Ovary (tissue), 9 donors: ENCODE data around the gene STK39. TPM values are rescaled to one million over a fixed set of nuclear protein-coding genes. Genes with fewer than 3 reads are reported as not detected.

Experiments used
- DNase-seq, 5 donors: peaks; one replicate each; pipeline ENCODE4 v3.0.0-alpha.2; 2019 to 2020
- H3K27ac ChIP-seq, 2 donors: fragments of 200-600 bp; one replicate each; pipeline versions ENCODE4 v1.5.1 to v1.8.0; 2019 to 2022
- H3K27me3 ChIP-seq: fragments of 200-600 bp; one replicate; pipeline ENCODE4 v1.8.0; 2022
- H3K36me3 ChIP-seq: fragments of 200-600 bp; sonication (generic); one replicate; pipeline ENCODE4 v1.5.1; 2019
- H3K4me1 ChIP-seq: one replicate; pipeline ENCODE4 v1.8.1; 2013; ENCODE audit warnings: mild to moderate bottlenecking, moderate library complexity; ENCODE audit not compliant: insufficient read depth
- H3K4me3 ChIP-seq: fragments of 200-600 bp; sonication (generic); one replicate; pipeline ENCODE4 v1.5.1; 2017
- H3K9me3 ChIP-seq, 2 donors: fragments of 200-600 bp in 1 of 2; sonication (generic) in 1 of 2; one replicate each; pipeline versions ENCODE4 v1.5.1 to v1.8.1; 2013 to 2019; ENCODE audit warnings: mild to moderate bottlenecking in 1 of 2, moderate library complexity in 1 of 2
- CTCF ChIP-seq, 3 donors: fragments of 450-650 bp in 2 of 3; fragments of 200-600 bp in 1 of 3; IDR thresholded peaks; one replicate each; pipeline versions ENCODE4 v1.5.1 to v1.8.0; 2016 to 2022; ENCODE audit warnings: antibody characterized with exemption in 3 of 3, mild to moderate bottlenecking in 1 of 3
- EP300 ChIP-seq: sonication (generic); formaldehyde crosslinking; IDR thresholded peaks from one replicate; pipeline ENCODE4 v1.6.1; 2017; ENCODE audit warnings: antibody characterized with exemption
- POLR2A ChIP-seq: fragments of 450-650 bp; IDR thresholded peaks from one replicate; pipeline ENCODE4 v1.6.1; 2017; ENCODE audit warnings: antibody characterized with exemption, mild to moderate bottlenecking, moderate library complexity
- WGBS, 3 donors: extraction: QIAGEN DNeasy Blood & Tissue Kit in 1 of 3; methylation state at CpG; one replicate each; pipeline versions ENCODE4 v1.1.5 to v1.1.7; 2013 to 2017; 5-methylcytosine and 5-hydroxymethylcytosine counted together
- intact Hi-C, 4 donors: fragments of 100-400 bp; cut with DNase I; formaldehyde crosslinking; loops; one replicate each; pipeline versions ENCODE4 v1.11.0 to v1.15.1; 2022 to 2023
- polyA plus RNA-seq, 2 donors: library from polyadenylated mRNA; stranded (reverse); fragments of 200-250 nt in 1 of 2; fragments of 350-450 nt in 1 of 2; fragmentation: Illumina TruSeq in 1 of 2; extraction: RNeasy Lipid Tissue Mini Kit (QIAGEN cat#74804) in 1 of 2; gene quantifications; one replicate each; pipeline ENCODE4 v1.2.3, GENCODE V29; 2013 to 2014
- total RNA-seq, 7 donors: library from RNA; depleted of rRNA in 2 of 7; stranded (reverse); fragments of >200 nt in 2 of 7; fragmentation: NEBNext Ultra II Directional in 3 of 7; extraction: Animal tissue kit (Norgen Biotek cat#: 25700) in 3 of 7; gene quantifications; one replicate each; pipeline versions ENCODE4 v1.1.0 to v1.2.4, GENCODE V29; 2016 to 2023
- donor health status: DM: no; HTN: no; CAD: no; lungs with moderate emphysema.
- donor health status: DM: no; HTN: no; CAD: no.
- donor health status: Bipolar disorder and iron deficiency.
- donor health status: DM: yes; HTN: yes; CAD: no.
- donor health status: DM: no; HTN: no; CAD: no.
- donor health status: DM: yes; HTN: yes; CAD: no.

Gene STK39
- total and polyA plus RNA-seq, 9 donors: 5.9 to 14.1 (median 10.6) TPM

- no peaks in the 10 kb centered on the region for H3K27me3 ChIP-seq
- no peaks in the 10 kb centered on the region for H3K36me3 ChIP-seq
- H3K9me3 ChIP-seq: no peaks in the 10 kb centered on the region
- 43 to 89% (median 85%) methylated on average over 8 of the region's 8 CpGs for WGBS, 3 donors
- TF ChIP-seq POLR2A (no peak), CTCF (IDR thresholded peaks at IDR 0.05) (no peak), EP300 (no peak)
- no peak for DNase-seq
- peaks cover 2% of the 10 kb centered on the region for H3K4me1 ChIP-seq
- intact Hi-C loops: no loop called here
- no peak overlapping the region for H3K27ac ChIP-seq
- H3K4me3 ChIP-seq: no peak overlapping the region
These were observed 87.4 kb downstream of the STK39 start for GRCh38 chr2:168159754-168160585.

GRCh38 chr2:168158586-168158985, 88.8 kb downstream of the STK39 start:
- Histone ChIP-seq H3K9me3 (no peaks in the 10 kb centered on the region), H3K36me3 (no peaks in the 10 kb centered on the region), H3K4me3 (no peak overlapping the region), H3K4me1 (peaks cover 3% of the 10 kb centered on the region), H3K27me3 (no peaks in the 10 kb centered on the region), H3K27ac (no peak overlapping the region)
- TF ChIP-seq POLR2A: no peak
- no peak for TF ChIP-seq CTCF (IDR thresholded peaks at IDR 0.05)
- TF ChIP-seq EP300: no peak
- WGBS, 3 donors: 92 to 96% (median 93%) methylated on average over 3 of the region's 3 CpGs
- no peak for DNase-seq
- intact Hi-C loops: no loop called here

- Histone ChIP-seq H3K27ac (no peak overlapping the region), H3K4me3 (no peak overlapping the region), H3K9me3 (no peaks in the 10 kb centered on the region), H3K27me3 (no peaks in the 10 kb centered on the region), H3K36me3 (no peaks in the 10 kb centered on the region), H3K4me1 (peaks cover 3% of the 10 kb centered on the region)
- 81 to 93% (median 91%) methylated on average over 2 of the region's 2 CpGs for WGBS, 3 donors
- TF ChIP-seq CTCF (IDR thresholded peaks at IDR 0.05): no peak
- TF ChIP-seq EP300: no peak
- TF ChIP-seq POLR2A: no peak
- intact Hi-C loops: no loop called here
- DNase-seq: no peak
These were observed 89.5 kb downstream of the STK39 start for GRCh38 chr2:168157926-168158325.

GRCh38 chr2:168157070-168157469, 90.3 kb downstream of the STK39 start:
- H3K36me3 ChIP-seq: no peaks in the 10 kb centered on the region
- H3K27ac ChIP-seq: no peak overlapping the region
- TF ChIP-seq POLR2A: no peak
- TF ChIP-seq EP300: no peak
- no peak for TF ChIP-seq CTCF (IDR thresholded peaks at IDR 0.05)
- intact Hi-C loops: no loop called here
- H3K4me1 ChIP-seq: peaks cover 3% of the 10 kb centered on the region
- no peak for DNase-seq
- whole genome bisulfite sequencing, 3 donors: 96 to 98% (median 96%) methylated on average over 3 of the region's 3 CpGs
- H3K4me3 ChIP-seq: no peak overlapping the region
- H3K9me3 ChIP-seq: no peaks in the 10 kb centered on the region
- no peaks in the 10 kb centered on the region for H3K27me3 ChIP-seq
